BLaER1 (cell line): ENCODE data around the gene PIPOX.

ENCODE experiments used
- H3K27ac ChIP-seq: shearing (Covaris generic); formaldehyde crosslinking; 2 replicates; pipeline ENCODE4 v1.8.1; 2022
- H3K27me3 ChIP-seq: shearing (Covaris generic); formaldehyde crosslinking; 2 replicates; pipeline ENCODE4 v1.8.1; 2022
- H3K36me3 ChIP-seq: shearing (Covaris generic); formaldehyde crosslinking; 2 replicates; pipeline ENCODE4 v1.8.1; 2022
- H3K4me1 ChIP-seq: shearing (Covaris generic); formaldehyde crosslinking; 2 replicates; pipeline ENCODE4 v1.8.1; 2022
- H3K4me2 ChIP-seq: shearing (Covaris generic); formaldehyde crosslinking; 2 replicates; pipeline ENCODE4 v1.8.1; 2022
- H3K4me3 ChIP-seq: shearing (Covaris generic); formaldehyde crosslinking; 2 replicates; pipeline ENCODE4 v1.8.1; 2022
- H3K9ac ChIP-seq: shearing (Covaris generic); formaldehyde crosslinking; 2 replicates; pipeline ENCODE4 v1.8.1; 2022
- H3K9me3 ChIP-seq: shearing (Covaris generic); formaldehyde crosslinking; 2 replicates; pipeline ENCODE4 v1.8.1; 2022
- H4K20me1 ChIP-seq: shearing (Covaris generic); formaldehyde crosslinking; 2 replicates; pipeline ENCODE4 v1.8.1; 2022
- Cebpa-rat ChIP-seq: shearing (Covaris generic); IDR thresholded peaks from 2 replicates; pipeline ENCODE4 v1.8.1; 2022

Gene PIPOX

GRCh38 chr17:29059281-29059680, 16.3 kb downstream of the PIPOX start:
- no peaks in the 10 kb centered on the region for H3K9me3 ChIP-seq
- no peak overlapping the region for H3K27ac ChIP-seq
- no peaks in the 10 kb centered on the region for H3K36me3 ChIP-seq
- H3K27me3 ChIP-seq, result no peaks in the 10 kb centered on the region
- H3K4me1 ChIP-seq, result peaks cover 56% of the 10 kb centered on the region
- no peak overlapping the region for H3K4me3 ChIP-seq
- no peak overlapping the region for H3K9ac ChIP-seq
- no peak for TF ChIP-seq Cebpa-rat
- no peak overlapping the region for H3K4me2 ChIP-seq
- no peaks in the 10 kb centered on the region for H4K20me1 ChIP-seq

- Histone ChIP-seq H3K36me3 (no peaks in the 10 kb centered on the region), H3K4me2 (peak overlapping the region; percentile 87), H3K27me3 (no peaks in the 10 kb centered on the region), H4K20me1 (no peaks in the 10 kb centered on the region), H3K9ac (peak overlapping the region; percentile 46; the same call in 1 of the 2 replicates), H3K9me3 (no peaks in the 10 kb centered on the region), H3K27ac (peak overlapping the region; percentile 65; the same call in 1 of the 2 replicates), H3K4me1 (peaks cover 63% of the 10 kb centered on the region), H3K4me3 (peak overlapping the region; percentile 46)
- no peak for TF ChIP-seq Cebpa-rat
Measured at GRCh38 chr17:29060475-29060874, 17.5 kb downstream of the PIPOX start.

- peak overlapping the region; percentile 46; the same call in 1 of the 2 replicates for H3K9ac ChIP-seq
- H3K4me1 ChIP-seq, result peaks cover 63% of the 10 kb centered on the region
- H3K27ac ChIP-seq, result peak overlapping the region; percentile 65; the same call in 1 of the 2 replicates
- peak overlapping the region; percentile 87 for H3K4me2 ChIP-seq
- H3K4me3 ChIP-seq, result peak overlapping the region; percentile 46
- H3K9me3 ChIP-seq, result no peaks in the 10 kb centered on the region
- H3K36me3 ChIP-seq, result no peaks in the 10 kb centered on the region
- H4K20me1 ChIP-seq, result no peaks in the 10 kb centered on the region
- no peaks in the 10 kb centered on the region for H3K27me3 ChIP-seq
- TF ChIP-seq Cebpa-rat, result no peak
Measured at GRCh38 chr17:29061036-29061435, 18.1 kb downstream of the PIPOX start.

- Histone ChIP-seq H3K9ac (no peak overlapping the region), H3K9me3 (no peaks in the 10 kb centered on the region), H3K4me3 (no peak overlapping the region), H3K27me3 (no peaks in the 10 kb centered on the region), H3K4me1 (peaks cover 59% of the 10 kb centered on the region), H4K20me1 (no peaks in the 10 kb centered on the region), H3K36me3 (no peaks in the 10 kb centered on the region), H3K27ac (no peak overlapping the region), H3K4me2 (no peak overlapping the region)
- no peak for TF ChIP-seq Cebpa-rat
Measured at GRCh38 chr17:29062215-29062614, 19.3 kb downstream of the PIPOX start.

GRCh38 chr17:29063992-29064391, 21.1 kb downstream of the PIPOX start:
- Histone ChIP-seq H3K4me1 (peaks cover 49% of the 10 kb centered on the region), H4K20me1 (no peaks in the 10 kb centered on the region), H3K36me3 (no peaks in the 10 kb centered on the region), H3K9me3 (no peaks in the 10 kb centered on the region), H3K4me3 (no peak overlapping the region), H3K27ac (no peak overlapping the region), H3K9ac (no peak overlapping the region), H3K27me3 (no peaks in the 10 kb centered on the region), H3K4me2 (no peak overlapping the region)
- TF ChIP-seq Cebpa-rat, result no peak

GRCh38 chr17:29066047-29066446, 23.1 kb downstream of the PIPOX start:
- no peak overlapping the region for H3K27ac ChIP-seq
- no peaks in the 10 kb centered on the region for H3K27me3 ChIP-seq
- no peak overlapping the region for H3K9ac ChIP-seq
- no peak overlapping the region for H3K4me2 ChIP-seq
- TF ChIP-seq Cebpa-rat, result no peak
- no peaks in the 10 kb centered on the region for H4K20me1 ChIP-seq
- H3K9me3 ChIP-seq, result no peaks in the 10 kb centered on the region
- peaks cover 53% of the 10 kb centered on the region for H3K4me1 ChIP-seq
- H3K36me3 ChIP-seq, result no peaks in the 10 kb centered on the region
- no peak overlapping the region for H3K4me3 ChIP-seq

GRCh38 chr17:29066606-29067005, 23.7 kb downstream of the PIPOX start:
- H3K27me3 ChIP-seq, result no peaks in the 10 kb centered on the region
- H3K9ac ChIP-seq, result no peak overlapping the region
- no peaks in the 10 kb centered on the region for H3K9me3 ChIP-seq
- peaks cover 3% of the 10 kb centered on the region; the same call in 1 of the 2 replicates for H4K20me1 ChIP-seq
- peaks cover 53% of the 10 kb centered on the region for H3K4me1 ChIP-seq
- H3K4me3 ChIP-seq, result no peak overlapping the region
- H3K27ac ChIP-seq, result no peak overlapping the region
- no peak for TF ChIP-seq Cebpa-rat
- H3K36me3 ChIP-seq, result no peaks in the 10 kb centered on the region
- no peak overlapping the region for H3K4me2 ChIP-seq

GRCh38 chr17:29068818-29069217, 25.9 kb downstream of the PIPOX start:
- Histone ChIP-seq H3K4me1 (peaks cover 61% of the 10 kb centered on the region), H4K20me1 (peaks cover 23% of the 10 kb centered on the region), H3K9ac (no peak overlapping the region), H3K36me3 (no peaks in the 10 kb centered on the region; the same call in 1 of the 2 replicates), H3K9me3 (no peaks in the 10 kb centered on the region), H3K4me2 (peak overlapping the region; percentile 62; the same call in 1 of the 2 replicates), H3K4me3 (no peak overlapping the region), H3K27ac (no peak overlapping the region; the same call in 1 of the 2 replicates), H3K27me3 (no peaks in the 10 kb centered on the region)
- no peak for TF ChIP-seq Cebpa-rat

- no peak overlapping the region for H3K4me3 ChIP-seq
- peak overlapping the region; percentile 50 for H3K27ac ChIP-seq
- peak overlapping the region; percentile 62 for H3K4me2 ChIP-seq
- no peaks in the 10 kb centered on the region for H3K27me3 ChIP-seq
- H3K4me1 ChIP-seq, result peaks cover 59% of the 10 kb centered on the region
- TF ChIP-seq Cebpa-rat, result no peak
- H4K20me1 ChIP-seq, result peaks cover 31% of the 10 kb centered on the region
- H3K36me3 ChIP-seq, result peaks cover 8% of the 10 kb centered on the region
- H3K9me3 ChIP-seq, result no peaks in the 10 kb centered on the region
- H3K9ac ChIP-seq, result no peak overlapping the region
Measured at GRCh38 chr17:29069526-29070041, 26.6 kb downstream of the PIPOX start.

GRCh38 chr17:29070308-29070707, 27.4 kb downstream of the PIPOX start:
- Histone ChIP-seq H3K4me2 (peak overlapping the region; percentile 62), H3K36me3 (peaks cover 15% of the 10 kb centered on the region), H3K27me3 (no peaks in the 10 kb centered on the region), H3K9me3 (no peaks in the 10 kb centered on the region), H3K9ac (no peak overlapping the region), H3K27ac (peak overlapping the region; percentile 50), H3K4me1 (peaks cover 62% of the 10 kb centered on the region), H3K4me3 (no peak overlapping the region), H4K20me1 (peaks cover 38% of the 10 kb centered on the region)
- no peak for TF ChIP-seq Cebpa-rat
